ENCODE data around the gene HOXB6.

The HOXB6 gene

GRCh38 chr17:48636177-48637018 lies 31.6 kb upstream of the HOXB6 start:
- DNase-seq = peak in 8 of 51 donors; percentile 0 to 30 (median 7)

- DNase-seq = no peak
These were observed 29.9 kb upstream of the HOXB6 start for GRCh38 chr17:48634493-48635208.

- no peak for DNase-seq
These were observed 28.5 kb upstream of the HOXB6 start for GRCh38 chr17:48633266-48633677.

- DNase-seq = no peak
These were observed 27.9 kb upstream of the HOXB6 start for GRCh38 chr17:48632579-48633265.

- DNase-seq = no peak
These were observed 27.1 kb upstream of the HOXB6 start for GRCh38 chr17:48631693-48632578.

- DNase-seq = no peak
These were observed 26.3 kb upstream of the HOXB6 start for GRCh38 chr17:48630925-48631692.

GRCh38 chr17:48630009-48630924 lies 25.5 kb upstream of the HOXB6 start:
- no peak for DNase-seq

GRCh38 chr17:48629411-48629759 lies 24.6 kb upstream of the HOXB6 start:
- DNase-seq = no peak

GRCh38 chr17:48628649-48629410 lies 24.0 kb upstream of the HOXB6 start:
- DNase-seq = no peak

GRCh38 chr17:48627623-48628521 lies 23.1 kb upstream of the HOXB6 start:
- DNase-seq = no peak

GRCh38 chr17:48627118-48627597 lies 22.4 kb upstream of the HOXB6 start:
- no peak for DNase-seq

- DNase-seq = no peak
These were observed 21.7 kb upstream of the HOXB6 start, which contains the start of gene HOXB9 for GRCh38 chr17:48626245-48627117. Gene HOXB9 (minus strand): TSS chr17:48626358. CDS start chr17:48626269, 89 bp downstream.

- no peak for DNase-seq
These were observed 20.9 kb upstream of the HOXB6 start for GRCh38 chr17:48625495-48626244.

GRCh38 chr17:48624544-48625494 lies 20.0 kb upstream of the HOXB6 start:
- DNase-seq = peak in 2 of 51 donors; percentile 10 to 16
